ENCODE data around the gene SMARCA1.
"Not testable (repeated sequence)": the region's sequence is repeated elsewhere in the genome, so short reads cannot be mapped to it uniquely, and the experiment has no call there.

SMARCA1 gene, protein sequence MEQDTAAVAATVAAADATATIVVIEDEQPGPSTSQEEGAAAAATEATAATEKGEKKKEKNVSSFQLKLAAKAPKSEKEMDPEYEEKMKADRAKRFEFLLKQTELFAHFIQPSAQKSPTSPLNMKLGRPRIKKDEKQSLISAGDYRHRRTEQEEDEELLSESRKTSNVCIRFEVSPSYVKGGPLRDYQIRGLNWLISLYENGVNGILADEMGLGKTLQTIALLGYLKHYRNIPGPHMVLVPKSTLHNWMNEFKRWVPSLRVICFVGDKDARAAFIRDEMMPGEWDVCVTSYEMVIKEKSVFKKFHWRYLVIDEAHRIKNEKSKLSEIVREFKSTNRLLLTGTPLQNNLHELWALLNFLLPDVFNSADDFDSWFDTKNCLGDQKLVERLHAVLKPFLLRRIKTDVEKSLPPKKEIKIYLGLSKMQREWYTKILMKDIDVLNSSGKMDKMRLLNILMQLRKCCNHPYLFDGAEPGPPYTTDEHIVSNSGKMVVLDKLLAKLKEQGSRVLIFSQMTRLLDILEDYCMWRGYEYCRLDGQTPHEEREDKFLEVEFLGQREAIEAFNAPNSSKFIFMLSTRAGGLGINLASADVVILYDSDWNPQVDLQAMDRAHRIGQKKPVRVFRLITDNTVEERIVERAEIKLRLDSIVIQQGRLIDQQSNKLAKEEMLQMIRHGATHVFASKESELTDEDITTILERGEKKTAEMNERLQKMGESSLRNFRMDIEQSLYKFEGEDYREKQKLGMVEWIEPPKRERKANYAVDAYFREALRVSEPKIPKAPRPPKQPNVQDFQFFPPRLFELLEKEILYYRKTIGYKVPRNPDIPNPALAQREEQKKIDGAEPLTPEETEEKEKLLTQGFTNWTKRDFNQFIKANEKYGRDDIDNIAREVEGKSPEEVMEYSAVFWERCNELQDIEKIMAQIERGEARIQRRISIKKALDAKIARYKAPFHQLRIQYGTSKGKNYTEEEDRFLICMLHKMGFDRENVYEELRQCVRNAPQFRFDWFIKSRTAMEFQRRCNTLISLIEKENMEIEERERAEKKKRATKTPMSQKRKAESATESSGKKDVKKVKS

DNA sequence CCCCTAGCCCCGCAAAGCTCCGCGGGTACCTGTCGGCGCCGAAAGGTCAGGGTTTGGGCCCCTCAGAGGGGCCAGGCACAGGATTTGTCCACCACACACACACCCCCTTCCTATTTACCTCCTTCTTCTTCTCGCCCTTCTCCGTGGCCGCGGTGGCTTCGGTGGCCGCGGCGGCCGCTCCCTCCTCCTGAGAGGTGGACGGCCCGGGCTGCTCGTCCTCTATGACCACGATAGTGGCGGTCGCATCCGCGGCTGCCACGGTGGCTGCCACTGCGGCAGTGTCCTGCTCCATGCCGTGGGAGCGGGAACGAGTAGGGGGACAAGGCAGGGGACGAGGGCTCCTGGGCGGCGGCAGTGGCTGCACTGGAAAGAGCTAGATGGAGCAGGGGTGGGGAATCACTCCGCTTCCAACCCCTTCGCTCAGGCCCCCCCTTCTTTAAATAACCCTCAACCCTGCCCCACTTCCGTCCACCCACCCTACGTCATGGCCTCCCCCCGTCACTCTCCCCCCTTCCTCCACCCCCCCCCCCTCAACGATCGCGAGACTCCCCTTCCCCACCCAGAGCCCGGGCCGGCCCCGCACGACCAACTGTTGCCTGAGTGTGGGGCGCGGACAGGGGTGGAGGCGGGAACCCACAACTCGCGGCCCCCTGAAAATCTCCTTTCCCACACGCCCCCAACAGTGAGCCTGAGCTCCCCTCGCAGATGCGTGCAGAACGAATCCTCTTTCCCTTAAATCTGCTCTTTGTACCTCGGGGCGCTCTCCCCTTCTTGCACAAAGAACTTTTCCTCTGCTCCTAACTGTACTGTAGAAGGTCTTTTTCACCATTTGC lies at the start of gene SMARCA1:
Gene SMARCA1, minus strand, starts transcription at position 412 of the 833 bp plus-strand sequence. Its CDS starts 120 bp downstream, at position 292.
- Histone ChIP-seq H3K9ac (ENCODE audit: low read depth, low read length) (peak within 1 kb of the TSS; percentile 74), H3K9me3 (ENCODE audit: control insufficient read depth, insufficient read depth, low read length) (no peaks in the 10 kb centered on the region), H3K4me1 (ENCODE audit: control insufficient read depth, insufficient read depth, low read length) (no peaks in the 10 kb centered on the region), H3K27me3 (ENCODE audit: control insufficient read depth, insufficient read depth, low read length) (no peaks in the 10 kb centered on the region), H3K36me3 (ENCODE audit: control insufficient read depth, insufficient read depth, low read length) (no peaks in the 10 kb centered on the region), H3K4me3 (ENCODE audit: low read depth, low read length) (peak within 1 kb of the TSS; percentile 85)

- Histone ChIP-seq H3K27me3 (ENCODE audit: control insufficient read depth, insufficient read depth, low read length) (no peaks in the 10 kb centered on the region), H3K4me1 (ENCODE audit: control insufficient read depth, insufficient read depth, low read length) (no peaks in the 10 kb centered on the region), H3K36me3 (ENCODE audit: control insufficient read depth, insufficient read depth, low read length) (peaks cover 23% of the 10 kb centered on the region), H3K4me3 (ENCODE audit: low read depth, low read length) (no peak overlapping the region), H3K9me3 (ENCODE audit: control insufficient read depth, insufficient read depth, low read length) (no peaks in the 10 kb centered on the region), H3K9ac (ENCODE audit: low read depth, low read length) (no peak overlapping the region)
These were observed 49.1 kb upstream of the SMARCA1 start for GRCh38 chrX:129572422-129572821.

- Histone ChIP-seq H3K27me3 (ENCODE audit: control insufficient read depth, insufficient read depth, low read length) (no peaks in the 10 kb centered on the region), H3K9me3 (ENCODE audit: control insufficient read depth, insufficient read depth, low read length) (no peaks in the 10 kb centered on the region), H3K4me1 (ENCODE audit: control insufficient read depth, insufficient read depth, low read length) (no peaks in the 10 kb centered on the region), H3K9ac (ENCODE audit: low read depth, low read length) (no peak overlapping the region), H3K36me3 (ENCODE audit: control insufficient read depth, insufficient read depth, low read length) (peaks cover 9% of the 10 kb centered on the region), H3K4me3 (ENCODE audit: low read depth, low read length) (no peak overlapping the region)
These were observed 45.1 kb upstream of the SMARCA1 start for GRCh38 chrX:129568349-129568748.

DNA sequence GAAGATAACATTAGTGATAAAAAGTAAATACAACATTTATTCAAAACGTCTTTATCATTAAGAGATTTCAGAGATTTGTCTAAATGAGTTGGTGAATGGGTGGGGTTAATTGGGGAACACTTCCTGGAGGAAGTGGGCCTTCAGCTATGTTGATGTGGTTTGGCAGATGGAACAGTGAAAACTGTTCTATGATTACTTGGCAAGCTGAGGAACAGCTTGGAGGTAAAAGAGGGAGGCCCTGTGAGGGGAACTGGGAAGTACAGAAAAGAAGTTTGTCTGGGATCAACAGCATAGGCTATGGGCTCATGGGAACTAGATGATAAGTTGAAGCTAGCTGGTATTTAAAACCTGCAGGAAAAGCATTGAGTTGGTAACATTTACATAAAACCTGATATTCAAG lies 42.8 kb upstream of the SMARCA1 start:
- H3K27me3 ChIP-seq (ENCODE audit: control insufficient read depth, insufficient read depth, low read length): no peaks in the 10 kb centered on the region
- peaks cover 19% of the 10 kb centered on the region for H3K36me3 ChIP-seq (ENCODE audit: control insufficient read depth, insufficient read depth, low read length)
- H3K9me3 ChIP-seq (ENCODE audit: control insufficient read depth, insufficient read depth, low read length): no peaks in the 10 kb centered on the region
- H3K4me3 ChIP-seq (ENCODE audit: low read depth, low read length): no peak overlapping the region
- no peak overlapping the region for H3K9ac ChIP-seq (ENCODE audit: low read depth, low read length)
- no peaks in the 10 kb centered on the region for H3K4me1 ChIP-seq (ENCODE audit: control insufficient read depth, insufficient read depth, low read length)

DNA sequence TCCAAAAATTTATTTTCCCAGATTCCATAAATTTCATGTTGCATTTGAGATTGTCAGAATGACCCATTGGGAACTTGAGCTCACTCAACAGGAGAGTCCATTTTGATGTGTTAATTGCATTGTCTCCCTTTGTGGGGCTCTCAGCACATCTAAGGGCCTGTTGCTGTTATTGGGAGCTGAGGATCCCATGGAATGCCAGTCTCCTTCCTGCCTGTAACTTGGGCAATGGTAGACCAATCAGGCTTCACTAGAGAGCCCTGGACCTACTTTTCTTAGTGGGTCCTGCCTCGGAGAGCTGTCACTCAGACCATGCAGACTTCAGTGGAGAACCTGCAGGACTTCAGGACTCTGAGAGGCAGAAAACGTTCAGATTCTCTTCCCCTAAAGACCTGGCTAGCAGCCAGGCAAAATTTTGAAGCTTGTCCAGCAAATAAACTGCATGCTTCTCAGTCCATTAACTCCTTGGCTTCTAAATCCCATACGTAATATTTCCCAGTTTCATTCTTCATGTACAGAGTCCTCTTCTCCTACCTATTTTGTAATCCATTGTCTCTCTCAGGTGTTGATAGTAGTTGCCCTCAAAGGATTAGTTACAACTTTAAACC lies 41.9 kb upstream of the SMARCA1 start:
- Histone ChIP-seq H3K27me3 (ENCODE audit: control insufficient read depth, insufficient read depth, low read length) (no peaks in the 10 kb centered on the region), H3K9ac (ENCODE audit: low read depth, low read length) (no peak overlapping the region), H3K4me1 (ENCODE audit: control insufficient read depth, insufficient read depth, low read length) (no peaks in the 10 kb centered on the region), H3K4me3 (ENCODE audit: low read depth, low read length) (no peak overlapping the region), H3K36me3 (ENCODE audit: control insufficient read depth, insufficient read depth, low read length) (peaks cover 14% of the 10 kb centered on the region), H3K9me3 (ENCODE audit: control insufficient read depth, insufficient read depth, low read length) (no peaks in the 10 kb centered on the region)

GRCh38 chrX:129564345-129564744 lies 41.1 kb upstream of the SMARCA1 start:
- peaks cover 15% of the 10 kb centered on the region for H3K36me3 ChIP-seq (ENCODE audit: control insufficient read depth, insufficient read depth, low read length)
- not testable (repeated sequence) for H3K4me1 ChIP-seq (ENCODE audit: control insufficient read depth, insufficient read depth, low read length); H3K4me3 ChIP-seq (ENCODE audit: low read depth, low read length); H3K27me3 ChIP-seq (ENCODE audit: control insufficient read depth, insufficient read depth, low read length); H3K9ac ChIP-seq (ENCODE audit: low read depth, low read length); H3K9me3 ChIP-seq (ENCODE audit: control insufficient read depth, insufficient read depth, low read length)

- Histone ChIP-seq H3K9ac (ENCODE audit: low read depth, low read length) (no peak overlapping the region), H3K4me3 (ENCODE audit: low read depth, low read length) (no peak overlapping the region), H3K36me3 (ENCODE audit: control insufficient read depth, insufficient read depth, low read length) (peaks cover 28% of the 10 kb centered on the region), H3K9me3 (ENCODE audit: control insufficient read depth, insufficient read depth, low read length) (no peaks in the 10 kb centered on the region), H3K27me3 (ENCODE audit: control insufficient read depth, insufficient read depth, low read length) (no peaks in the 10 kb centered on the region), H3K4me1 (ENCODE audit: control insufficient read depth, insufficient read depth, low read length) (no peaks in the 10 kb centered on the region)
These were observed 38.2 kb upstream of the SMARCA1 start for GRCh38 chrX:129561453-129561852.

GRCh38 chrX:129559783-129560182 lies 36.5 kb upstream of the SMARCA1 start:
- Histone ChIP-seq H3K4me1 (ENCODE audit: control insufficient read depth, insufficient read depth, low read length) (no peaks in the 10 kb centered on the region), H3K9ac (ENCODE audit: low read depth, low read length) (no peak overlapping the region), H3K36me3 (ENCODE audit: control insufficient read depth, insufficient read depth, low read length) (peaks cover 28% of the 10 kb centered on the region), H3K4me3 (ENCODE audit: low read depth, low read length) (no peak overlapping the region), H3K9me3 (ENCODE audit: control insufficient read depth, insufficient read depth, low read length) (no peaks in the 10 kb centered on the region), H3K27me3 (ENCODE audit: control insufficient read depth, insufficient read depth, low read length) (no peaks in the 10 kb centered on the region)

DNA sequence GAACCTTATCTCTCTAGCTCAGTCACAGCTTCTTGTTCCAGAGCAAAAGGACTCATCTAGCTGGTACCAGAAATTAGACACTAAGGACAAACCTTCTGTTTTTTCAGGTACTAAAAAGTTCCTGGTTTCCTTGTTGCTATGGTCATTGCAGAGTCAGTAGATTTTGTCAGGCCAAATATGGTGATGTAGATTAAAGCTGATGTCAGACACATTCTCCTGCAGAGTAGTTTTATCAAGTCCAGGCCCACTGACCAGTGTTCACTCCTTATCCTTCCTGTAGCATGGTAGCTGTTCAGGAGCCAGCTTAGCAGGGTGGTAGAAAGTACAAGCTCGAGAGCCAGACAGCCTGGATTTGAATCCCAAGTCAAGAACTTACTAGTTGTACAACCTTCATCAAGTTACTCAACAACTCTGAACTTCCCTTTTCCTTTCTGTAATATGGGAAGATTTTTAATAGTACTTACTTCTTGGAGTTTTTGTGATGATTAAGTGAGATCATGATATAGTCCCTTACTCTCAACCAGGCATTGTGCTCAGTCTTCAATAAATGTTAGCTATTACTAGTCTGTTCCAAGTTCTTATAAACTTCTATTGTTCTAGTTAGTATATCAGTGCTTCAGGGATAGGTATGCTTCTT lies 34.7 kb upstream of the SMARCA1 start:
- H3K4me1 ChIP-seq (ENCODE audit: control insufficient read depth, insufficient read depth, low read length): no peaks in the 10 kb centered on the region
- H3K27me3 ChIP-seq (ENCODE audit: control insufficient read depth, insufficient read depth, low read length): no peaks in the 10 kb centered on the region
- no peak overlapping the region for H3K4me3 ChIP-seq (ENCODE audit: low read depth, low read length)
- H3K9ac ChIP-seq (ENCODE audit: low read depth, low read length): no peak overlapping the region
- H3K9me3 ChIP-seq (ENCODE audit: control insufficient read depth, insufficient read depth, low read length): no peaks in the 10 kb centered on the region
- H3K36me3 ChIP-seq (ENCODE audit: control insufficient read depth, insufficient read depth, low read length): peaks cover 28% of the 10 kb centered on the region

GRCh38 chrX:129556806-129557315 lies 33.6 kb upstream of the SMARCA1 start:
- peaks cover 18% of the 10 kb centered on the region for H3K36me3 ChIP-seq (ENCODE audit: control insufficient read depth, insufficient read depth, low read length)
- H3K27me3 ChIP-seq (ENCODE audit: control insufficient read depth, insufficient read depth, low read length): no peaks in the 10 kb centered on the region
- H3K4me1 ChIP-seq (ENCODE audit: control insufficient read depth, insufficient read depth, low read length): no peaks in the 10 kb centered on the region
- H3K9me3 ChIP-seq (ENCODE audit: control insufficient read depth, insufficient read depth, low read length): no peaks in the 10 kb centered on the region
- no peak overlapping the region for H3K9ac ChIP-seq (ENCODE audit: low read depth, low read length)
- no peak overlapping the region for H3K4me3 ChIP-seq (ENCODE audit: low read depth, low read length)
